ENCODE data around the gene CDK5RAP2.

CDK5RAP2 gene

DNA sequence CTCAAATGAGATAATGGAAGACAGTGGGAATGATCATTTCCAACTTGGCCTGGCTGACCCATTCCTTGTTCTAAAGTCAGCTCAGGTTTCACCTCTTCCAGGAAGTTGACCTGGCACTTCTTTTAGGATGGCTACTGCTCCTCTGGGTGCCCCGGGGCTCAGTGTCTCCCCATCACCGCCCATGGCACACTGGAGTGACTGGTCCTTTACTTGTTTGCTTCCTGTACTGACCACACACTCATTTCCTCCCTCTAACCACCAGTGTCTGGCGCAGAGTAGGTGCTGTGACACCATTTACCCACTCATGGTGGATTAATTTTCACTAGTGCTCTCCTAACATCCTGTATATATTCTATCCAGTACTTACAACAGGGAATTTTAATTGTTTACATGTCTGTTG, 183.5 kb downstream of the CDK5RAP2 start:
- DNase-seq: no peak

DNA sequence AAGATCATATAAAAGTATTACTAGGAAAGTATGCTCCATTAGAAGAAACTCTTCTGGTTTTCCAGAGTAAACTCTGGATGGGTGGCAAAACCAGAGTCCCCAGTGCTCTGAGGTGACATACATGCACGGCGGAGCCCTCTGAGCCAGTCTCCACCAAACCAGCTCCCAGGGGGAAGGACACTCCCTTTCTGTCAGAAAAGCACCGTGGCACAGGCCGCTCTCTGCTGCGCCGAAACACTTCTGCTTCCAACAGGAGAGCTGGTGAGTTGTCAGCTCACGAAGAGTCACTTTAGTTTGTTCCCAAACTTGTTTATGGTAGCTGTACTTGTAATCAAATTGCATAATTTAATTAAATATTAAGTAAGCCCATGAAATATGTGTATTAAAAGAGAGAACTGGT, 184.6 kb downstream of the CDK5RAP2 start:
- DNase-seq: no peak

DNA sequence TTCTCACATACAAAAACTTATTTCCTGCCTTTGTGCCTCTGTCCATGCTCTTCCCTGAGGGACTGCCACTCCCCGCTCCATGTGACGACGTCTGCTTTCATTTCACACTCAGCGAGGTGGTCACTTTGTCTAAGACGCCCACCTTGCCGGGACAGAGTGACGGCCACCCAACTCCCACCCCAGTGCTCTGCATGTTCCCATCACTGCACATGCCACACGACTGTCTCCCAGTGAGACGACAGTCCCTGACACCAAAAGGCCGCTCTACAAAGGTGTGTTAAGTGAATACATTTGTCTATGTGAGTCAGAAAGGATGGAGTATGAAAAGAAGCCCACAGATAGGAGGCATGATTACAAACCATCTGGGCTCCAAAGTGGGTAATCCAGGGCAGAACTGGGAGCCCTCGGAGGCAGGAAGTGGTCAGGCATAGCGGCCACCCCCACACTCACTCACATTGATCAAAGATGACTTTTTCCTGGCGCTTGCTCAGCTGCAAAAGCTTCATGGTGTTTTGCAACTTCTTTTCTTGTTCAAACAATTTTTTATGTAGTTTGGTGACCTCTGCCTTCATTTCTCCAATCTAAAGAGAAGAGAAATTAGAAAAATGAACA, 185.8 kb downstream of the CDK5RAP2 start:
- no peak for DNase-seq

DNA sequence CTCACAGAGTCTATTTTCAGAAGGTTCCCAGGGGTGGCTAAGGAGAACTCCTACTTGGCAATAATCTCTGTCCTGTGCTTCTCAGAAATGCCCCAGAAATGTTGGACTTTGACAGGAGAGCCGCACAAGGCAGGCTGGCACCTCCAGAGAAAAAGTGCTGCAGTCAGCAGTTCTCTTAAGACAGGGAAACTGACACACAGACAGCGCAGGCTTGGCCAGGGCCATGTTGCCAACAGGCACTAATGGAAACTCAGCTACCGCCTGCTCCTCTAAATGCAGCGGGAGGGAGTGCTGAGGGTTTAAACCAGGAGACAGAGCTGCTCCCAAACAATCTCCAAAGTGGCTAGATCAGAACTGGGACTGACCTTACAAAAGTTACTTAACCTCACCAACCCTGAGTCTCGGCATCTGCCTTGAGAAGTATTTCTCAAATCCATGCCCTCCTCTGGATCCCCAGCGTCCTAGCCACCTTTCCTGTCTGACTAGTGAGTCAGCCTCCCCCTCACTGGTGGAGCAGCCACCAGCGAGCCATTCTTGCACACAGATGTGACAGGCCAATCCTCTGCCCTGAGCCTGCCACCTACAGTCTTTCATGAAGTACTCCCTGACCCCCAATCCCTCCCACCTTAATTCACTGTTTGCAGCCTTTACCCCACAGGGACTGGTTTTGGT, 186.4 kb downstream of the CDK5RAP2 start:
- DNase-seq: no peak

DNA sequence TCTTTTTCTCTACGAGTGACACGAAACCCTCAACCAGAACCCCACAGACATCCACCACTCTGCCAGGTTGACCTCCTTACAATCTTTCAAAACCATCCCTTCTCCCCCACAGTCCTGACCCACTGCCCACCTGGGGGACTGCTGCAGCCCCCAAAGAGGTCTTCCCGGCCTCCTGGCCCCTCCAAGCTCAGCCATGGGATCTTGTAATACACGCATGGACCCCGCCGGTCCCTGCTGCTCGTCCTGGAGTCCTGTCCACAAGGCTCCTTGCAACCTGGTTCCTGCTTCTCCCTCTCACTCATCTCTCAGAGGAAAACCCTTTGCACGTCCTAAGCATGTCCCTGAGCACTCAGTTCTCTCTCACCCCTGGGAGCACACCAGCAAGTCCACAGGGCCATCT, 187.3 kb downstream of the CDK5RAP2 start:
- no peak for DNase-seq

DNA sequence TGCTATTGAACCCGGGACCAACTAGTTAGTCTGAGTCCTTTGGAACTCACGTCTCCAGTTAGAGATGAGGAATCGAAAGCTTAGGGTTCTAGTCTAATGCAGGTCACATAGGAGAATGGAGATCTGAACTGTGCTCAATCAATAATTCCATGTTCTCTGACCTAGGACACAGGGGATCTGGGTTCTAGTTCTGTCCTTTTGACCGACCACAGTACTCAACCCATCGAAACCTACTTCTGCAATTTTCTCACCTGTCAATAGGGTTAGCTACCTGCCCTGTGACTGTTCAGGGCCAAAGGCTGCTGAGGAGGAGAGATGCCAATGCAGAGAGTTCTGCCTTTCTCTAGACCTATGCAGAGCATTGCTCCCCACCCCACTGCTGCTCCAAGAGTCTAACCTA, 187.7 kb downstream of the CDK5RAP2 start:
- DNase-seq: no peak

DNA sequence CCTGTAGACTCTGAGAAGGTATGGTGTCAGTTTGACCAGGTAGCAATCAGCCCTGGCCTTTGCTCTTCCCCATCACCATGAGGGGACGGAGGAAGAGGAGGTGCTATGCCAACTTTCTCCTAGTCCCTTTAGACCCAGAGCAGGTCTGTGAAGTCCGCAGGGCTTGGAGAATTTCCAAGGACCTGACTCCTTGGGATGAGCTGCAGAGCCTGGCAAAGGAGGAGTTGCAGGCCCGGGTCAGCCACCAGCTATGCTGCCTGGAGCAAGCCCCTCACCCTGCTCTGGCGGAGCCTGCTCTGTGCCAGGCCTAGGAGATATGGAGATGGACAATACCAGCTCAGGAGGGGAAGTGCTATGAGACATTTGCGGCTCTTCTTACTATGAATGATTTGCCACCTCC, 188.3 kb downstream of the CDK5RAP2 start:
- no peak for DNase-seq

DNA sequence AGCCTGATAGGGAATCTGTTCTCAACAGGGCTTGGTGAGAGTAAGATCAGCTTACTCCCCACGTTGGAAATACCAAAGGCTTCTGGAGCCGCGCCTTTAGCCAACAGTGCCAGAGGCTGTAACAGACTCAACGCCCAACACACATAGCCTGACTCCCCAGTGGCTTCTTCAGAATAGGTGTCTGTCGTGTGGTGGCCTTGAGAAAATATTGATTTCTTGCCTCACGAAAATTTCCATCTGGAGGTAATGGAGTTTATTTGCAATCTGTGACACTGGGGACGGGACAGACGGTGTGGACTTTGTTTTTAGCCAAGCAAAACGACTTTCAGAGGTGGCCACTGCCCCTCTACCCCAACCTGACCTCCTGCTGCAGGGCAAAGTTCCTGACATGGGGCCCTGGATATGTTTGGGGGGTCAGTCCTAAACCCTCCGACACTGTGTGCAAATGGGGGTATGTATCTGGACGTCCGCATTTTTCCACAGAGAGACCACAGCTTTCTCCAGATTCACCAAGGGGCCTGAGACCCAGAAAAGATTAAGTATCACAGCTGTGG, 189.3 kb downstream of the CDK5RAP2 start:
- no peak for DNase-seq

DNA sequence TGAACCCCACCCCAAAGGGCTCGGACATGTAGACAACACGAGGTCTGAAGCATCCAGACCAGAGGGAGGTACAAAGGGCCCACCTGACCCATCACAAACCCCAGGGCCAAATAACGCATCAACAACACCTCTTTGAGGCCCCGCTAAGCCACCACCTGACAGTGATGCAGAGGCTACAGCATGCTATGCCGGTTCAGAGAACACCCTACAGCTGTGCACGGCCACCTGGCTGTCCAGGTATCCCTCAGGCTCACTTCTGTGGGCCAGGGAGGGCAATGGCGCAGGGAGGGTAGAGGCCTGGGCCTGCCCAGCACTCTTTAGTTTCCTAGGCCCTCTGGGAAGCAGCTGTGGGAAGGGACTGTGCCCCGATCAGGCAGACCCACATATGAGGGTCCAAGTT, 190.1 kb downstream of the CDK5RAP2 start:
- no peak for DNase-seq

DNA sequence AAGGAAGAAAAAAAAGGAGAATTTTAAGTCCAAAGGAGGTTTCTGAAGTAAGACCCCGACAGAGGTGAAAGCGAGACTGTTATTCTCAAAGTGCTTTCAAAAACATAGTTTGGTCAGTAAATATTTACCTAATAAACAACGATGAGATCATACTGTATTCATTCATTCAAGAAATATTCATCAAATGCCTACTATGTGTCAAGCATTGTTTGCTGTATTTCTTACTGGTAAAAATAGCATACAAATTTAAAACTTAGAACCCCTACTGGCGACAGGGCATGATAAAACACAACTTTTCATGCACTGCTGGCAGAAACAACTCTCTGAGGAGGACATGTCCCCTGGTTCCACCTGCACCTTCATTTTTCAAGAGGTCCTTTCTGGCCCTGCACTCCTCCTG, 190.7 kb downstream of the CDK5RAP2 start:
- no peak for DNase-seq

DNA sequence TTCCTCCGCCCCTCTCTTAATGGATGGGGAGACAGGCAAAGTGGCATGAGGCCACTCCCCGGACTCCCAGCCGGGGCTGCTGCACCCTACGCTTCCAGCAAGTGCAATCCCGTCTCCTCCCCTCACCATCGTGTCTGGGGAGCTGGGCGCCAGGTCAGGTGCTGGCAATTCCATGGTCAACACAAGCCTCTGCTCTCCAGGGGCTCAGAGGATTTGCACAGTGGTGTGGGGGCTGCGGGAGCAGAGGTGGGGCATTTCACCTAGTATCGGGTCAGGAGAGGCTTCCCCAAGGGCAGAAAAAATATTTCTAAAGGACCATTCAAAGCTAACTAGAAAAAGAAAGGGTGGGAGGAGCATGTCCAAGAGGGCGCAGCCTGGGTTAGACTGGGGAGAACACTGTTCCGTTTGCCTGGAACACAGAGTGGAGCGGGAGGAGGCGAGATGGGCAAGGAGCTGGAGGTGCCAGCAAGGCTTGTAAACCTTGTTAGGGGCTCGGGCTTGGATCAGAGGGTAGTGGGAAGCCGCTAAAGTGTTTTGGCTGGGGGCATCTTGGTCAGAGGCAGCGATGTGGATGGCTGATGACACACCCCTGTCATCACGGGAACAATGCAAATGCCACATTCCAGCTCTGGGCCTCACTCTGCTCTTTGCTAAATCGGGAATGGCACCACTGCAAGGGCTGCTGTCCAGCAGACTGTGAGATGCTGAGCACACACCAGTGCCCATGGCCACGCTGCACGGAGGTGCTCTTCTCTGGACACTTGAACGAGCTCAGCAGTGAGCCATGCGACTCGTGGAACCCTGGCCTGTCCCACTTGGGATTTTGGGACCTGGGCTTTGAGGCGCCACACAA, 191.7 kb downstream of the CDK5RAP2 start:
- DNase-seq: no peak

DNA sequence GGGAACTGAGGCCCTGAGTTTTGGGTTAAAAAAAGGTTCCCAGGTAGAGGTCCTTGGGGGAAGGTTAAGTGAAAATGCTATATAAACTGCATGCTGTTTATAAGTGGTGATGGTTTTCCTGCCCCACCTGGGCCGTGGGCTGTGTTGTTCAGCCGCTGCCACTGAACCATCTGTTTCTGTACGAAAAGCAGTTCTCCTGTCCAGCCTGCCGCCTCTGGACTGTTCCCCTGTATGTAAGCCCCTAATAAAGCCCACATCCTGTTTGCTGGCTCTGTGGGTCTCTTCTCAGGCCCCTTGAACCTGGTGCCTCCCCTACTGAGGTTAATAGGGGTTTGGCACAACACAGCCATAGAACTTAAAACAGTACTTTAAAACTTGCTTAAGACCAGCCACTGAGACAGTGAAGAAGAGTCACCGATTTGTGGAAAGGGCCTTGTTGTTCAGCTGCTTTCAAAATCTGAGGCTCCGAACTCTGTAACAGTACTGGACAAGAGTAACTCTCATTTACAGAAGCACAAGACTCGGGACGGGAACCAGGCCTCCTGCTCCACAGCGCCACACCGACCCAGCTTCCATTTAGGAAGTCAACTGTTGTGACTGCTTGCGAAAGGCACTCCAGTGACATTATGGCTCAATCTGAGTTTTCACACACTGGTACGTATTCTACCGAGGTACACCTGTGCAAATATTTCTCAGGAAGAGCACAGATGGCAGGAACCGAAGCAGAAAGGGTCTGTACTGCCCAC, 192.5 kb downstream of the CDK5RAP2 start:
- DNase-seq: no peak

DNA sequence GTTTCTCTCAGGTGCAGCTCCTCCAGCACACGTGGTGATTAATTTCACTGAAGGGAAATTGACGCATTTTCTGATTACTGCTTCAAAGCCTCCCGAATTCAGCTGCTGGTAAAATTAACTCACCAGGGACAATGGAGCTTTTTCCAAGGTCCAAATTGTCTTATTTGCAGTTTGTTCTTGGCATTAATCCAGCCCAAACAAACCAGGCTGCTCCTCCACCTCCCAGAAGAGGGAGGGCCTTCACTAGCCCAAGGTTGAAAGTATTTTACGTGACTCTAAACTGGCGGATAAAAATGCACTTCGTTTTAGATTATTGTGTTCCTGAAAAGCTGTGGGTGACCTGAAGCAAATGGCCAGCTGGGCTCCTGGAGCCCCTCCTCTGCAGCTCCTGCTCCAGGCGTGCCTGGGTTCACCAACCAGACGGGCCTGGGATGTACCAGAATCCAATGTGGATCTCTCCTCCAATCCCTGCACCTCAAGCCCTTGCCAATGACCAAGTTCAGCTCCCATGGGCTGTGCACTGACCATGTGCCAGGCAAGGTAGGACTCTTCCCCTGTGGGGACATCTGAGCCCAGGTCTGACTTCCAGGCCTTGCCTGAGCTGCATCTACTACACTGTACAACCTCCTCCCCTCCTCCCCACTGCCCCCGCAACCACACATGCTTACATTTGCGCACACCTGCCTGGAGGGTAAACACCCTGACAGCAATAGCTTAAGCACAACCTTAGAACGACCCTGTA, 193.4 kb downstream of the CDK5RAP2 start:
- DNase-seq: no peak

DNA sequence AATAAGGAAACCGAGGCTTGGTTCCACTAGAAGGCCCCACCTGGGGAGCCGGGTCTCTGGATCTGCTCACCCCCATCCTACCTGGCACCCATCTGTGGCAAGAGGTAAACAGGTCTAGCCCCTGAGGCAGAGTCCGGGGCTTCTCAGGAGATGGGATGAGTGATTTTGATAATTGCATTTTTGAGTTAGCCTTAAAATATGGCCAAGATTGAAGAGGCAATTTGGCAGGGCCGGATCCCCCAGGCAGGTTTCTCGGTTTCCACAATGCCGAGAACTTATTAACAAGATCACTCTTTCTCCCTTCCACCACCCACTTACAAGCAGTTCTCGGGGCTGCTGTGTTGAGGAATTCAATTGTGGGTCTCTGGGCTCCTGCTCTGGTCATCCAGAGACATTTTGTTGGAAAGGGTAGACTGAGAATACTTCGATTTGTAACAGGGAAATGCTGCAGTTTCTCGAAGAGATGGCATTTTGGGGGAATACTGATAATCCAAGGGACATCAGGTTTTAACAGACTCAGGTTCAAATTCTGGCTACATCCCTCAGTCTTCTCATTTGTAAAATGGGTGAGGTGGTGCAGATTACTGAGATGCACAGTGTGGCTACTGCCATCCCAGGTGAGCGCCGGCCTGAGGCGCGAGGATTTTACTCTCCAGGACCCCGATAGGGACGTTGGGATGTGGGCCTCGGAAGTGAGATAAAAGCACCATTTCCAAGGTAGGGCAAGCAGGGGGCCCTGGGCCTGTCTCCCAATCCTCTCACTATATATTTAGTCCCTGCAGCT, 194.2 kb downstream of the CDK5RAP2 start:
- DNase-seq: no peak

DNA sequence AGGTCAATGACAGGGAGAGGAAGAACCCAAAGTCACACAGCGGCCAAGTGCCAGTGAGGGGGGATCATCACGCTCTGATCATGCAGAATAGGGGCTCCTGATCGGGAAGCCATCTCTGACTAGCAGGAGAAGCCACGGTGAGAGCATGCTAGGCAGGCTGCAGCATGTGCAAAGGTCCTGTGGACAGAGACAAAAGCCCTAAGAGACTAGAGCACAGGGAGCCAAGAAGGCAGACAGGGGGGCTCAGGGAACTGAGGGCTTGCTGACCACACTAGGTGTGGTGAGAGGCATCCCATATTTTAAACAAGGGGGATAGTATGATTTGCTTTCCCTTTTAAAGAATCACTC, 195.1 kb downstream of the CDK5RAP2 start:
- no peak for DNase-seq

DNA sequence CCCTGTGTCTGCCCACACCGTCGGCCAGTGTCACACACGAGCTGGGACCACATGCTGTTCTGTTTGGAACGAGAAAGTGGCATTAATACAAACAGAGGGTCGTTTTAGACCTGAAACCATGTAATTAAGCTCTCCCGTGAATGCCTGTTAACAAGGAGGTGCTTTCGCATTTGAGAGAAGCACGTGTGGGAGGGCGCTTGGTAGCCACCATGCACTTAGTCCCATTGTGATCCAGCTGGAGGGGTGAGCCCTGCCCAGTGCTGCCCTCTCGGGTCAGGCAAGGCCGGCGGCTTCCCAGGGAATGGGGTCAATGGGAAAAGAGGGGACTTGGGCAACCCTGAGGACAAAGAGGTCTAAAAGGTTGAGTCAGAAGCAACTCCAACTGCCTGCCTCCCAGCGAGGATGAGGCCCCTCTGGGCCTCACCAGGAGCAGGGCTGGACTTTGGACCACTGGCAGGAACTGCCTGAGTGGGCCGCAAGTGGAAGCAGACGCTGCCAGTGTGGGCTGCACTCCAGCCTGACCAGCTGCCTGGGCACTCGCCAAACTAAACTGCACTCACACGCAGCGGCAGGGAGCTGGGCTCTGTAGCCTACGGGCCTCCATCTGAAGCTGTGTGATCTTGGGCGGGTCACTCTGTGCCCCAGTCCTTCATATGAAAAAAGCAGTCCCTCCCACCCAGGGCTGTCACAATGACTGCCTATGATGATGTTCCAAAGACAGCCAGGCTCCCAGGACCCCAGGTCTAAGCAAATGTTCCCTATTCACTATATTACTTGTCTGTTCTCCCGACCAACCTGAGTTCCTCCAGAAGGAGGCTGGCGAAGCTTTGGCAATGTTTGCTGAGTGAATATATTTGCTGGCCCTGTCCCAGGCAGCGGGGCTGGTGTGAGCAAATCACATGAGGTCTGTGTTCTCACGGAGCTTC, 195.7 kb downstream of the CDK5RAP2 start:
- no peak for DNase-seq

DNA sequence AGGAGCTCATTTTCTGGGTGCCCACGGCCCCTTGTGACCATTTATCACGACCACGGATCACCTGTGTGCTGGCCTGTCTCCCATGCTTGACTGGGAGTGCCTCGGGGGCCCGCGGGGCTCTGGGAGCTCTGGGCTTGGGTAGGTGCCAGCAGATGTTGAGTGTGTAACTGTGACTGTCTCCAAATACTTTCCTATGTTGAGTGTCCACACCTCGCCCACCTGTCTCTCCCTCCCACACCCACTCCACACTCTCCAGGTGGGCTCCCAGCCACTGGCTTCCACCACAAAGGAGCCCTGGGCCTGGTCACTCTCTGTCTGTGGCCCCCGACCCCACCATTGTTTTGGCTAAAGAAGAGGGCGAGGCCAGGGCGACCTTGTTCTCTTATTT, 196.4 kb downstream of the CDK5RAP2 start:
- DNase-seq: no peak

DNA sequence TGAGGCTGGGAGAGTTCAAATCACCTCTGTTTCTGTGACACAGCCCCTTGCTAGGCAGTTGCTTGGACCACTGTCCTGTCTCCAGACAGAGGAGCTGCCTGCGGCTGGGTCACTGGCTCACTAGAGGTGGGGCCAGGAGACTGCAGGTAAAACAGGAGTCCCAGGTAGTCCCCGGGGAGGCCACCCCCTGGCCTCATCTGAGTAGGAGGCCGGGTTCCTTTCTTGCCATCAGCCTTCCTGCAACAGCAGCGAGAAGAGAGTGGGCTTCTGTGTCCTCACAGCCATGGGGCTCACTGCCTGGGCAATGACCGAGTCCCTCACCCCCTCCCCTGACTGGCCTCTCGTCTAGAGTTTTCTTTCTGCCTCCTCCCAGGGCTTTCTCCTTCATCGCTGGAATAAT, 197.5 kb downstream of the CDK5RAP2 start:
- DNase-seq: no peak

DNA sequence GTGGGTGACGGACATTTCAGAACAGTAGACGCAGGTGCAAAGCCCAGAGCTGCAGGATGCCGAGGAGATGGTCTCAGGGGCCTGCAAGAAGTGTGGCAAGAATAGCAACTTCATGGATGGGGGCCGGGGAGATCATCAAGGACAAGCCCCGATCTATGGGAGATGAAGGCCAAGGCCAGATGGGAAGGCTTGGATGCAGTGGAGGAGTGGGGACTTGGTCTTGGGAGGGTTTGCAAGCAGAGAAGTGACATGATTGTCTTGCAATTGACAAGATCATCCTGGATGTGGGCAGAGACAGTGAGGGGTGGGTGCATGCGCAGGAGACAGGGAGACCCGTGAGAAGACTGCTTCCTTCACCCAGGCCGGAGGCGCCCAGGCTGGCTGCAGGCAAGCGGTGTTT, 198.1 kb downstream of the CDK5RAP2 start:
- no peak for DNase-seq

DNA sequence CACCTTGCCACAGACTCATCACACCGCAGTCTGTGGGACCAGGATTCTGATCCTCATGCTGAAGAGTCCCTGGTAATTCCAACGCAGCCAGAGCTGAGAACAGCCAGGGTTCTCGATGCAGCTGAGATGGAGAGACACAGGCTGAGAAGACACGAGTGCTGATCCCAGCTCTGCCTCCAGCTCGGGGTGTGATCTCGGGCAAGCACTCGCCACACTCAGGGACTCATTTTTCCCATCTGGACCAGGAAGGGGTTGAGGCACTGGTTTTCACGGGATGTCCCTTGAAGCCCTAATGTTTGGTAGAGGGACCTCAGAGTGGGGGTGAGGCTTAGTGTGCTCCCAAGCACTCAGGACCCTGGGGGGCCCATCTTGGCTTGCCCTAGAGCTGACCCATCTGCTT, 200.4 kb downstream of the CDK5RAP2 start:
- DNase-seq: no peak

DNA sequence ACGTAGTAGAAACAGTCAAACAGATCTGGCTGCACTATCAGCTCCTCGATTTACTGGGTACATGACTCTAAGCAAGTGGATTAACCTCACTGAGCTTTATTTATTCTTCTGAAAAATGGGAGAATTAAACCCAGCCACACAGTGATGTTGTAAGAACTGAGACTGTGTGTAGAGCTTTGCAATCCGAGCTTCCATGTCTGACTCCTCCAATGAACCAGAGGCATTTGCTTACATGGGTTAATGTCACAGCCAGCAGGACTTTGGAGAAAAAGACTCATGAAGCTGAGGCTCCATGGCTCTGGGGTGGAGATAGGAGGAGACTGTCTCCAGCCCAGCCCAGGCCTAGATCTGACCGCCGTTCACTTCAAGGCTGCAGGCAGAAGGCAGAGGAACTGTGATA, 201.3 kb downstream of the CDK5RAP2 start:
- no peak for DNase-seq
